Lower leg skin (tissue), 4 donors: ENCODE results near the gene CTDSP1. TPM values are rescaled to one million over a fixed set of nuclear protein-coding genes. Genes with fewer than 3 reads are reported as not detected.

Source experiments
- DNase-seq, 2 donors: peaks; one replicate each; pipeline ENCODE4 v3.0.0-alpha.2; 2019; ENCODE audit warnings: low spot score in 2 of 2
- H3K4me3 ChIP-seq: fragments of 200-600 bp; sonication (generic); 2 replicates; pipeline ENCODE4 v1.5.1; 2017; ENCODE audit warnings: mild to moderate bottlenecking, low read depth; ENCODE audit not compliant: poor library complexity, severe bottlenecking
- CTCF ChIP-seq, 3 donors: fragments of 450-650 bp; IDR thresholded peaks; one replicate each; pipeline ENCODE4 v1.5.1; 2016; ENCODE audit warnings: antibody characterized with exemption in 3 of 3, mild to moderate bottlenecking in 3 of 3, moderate library complexity in 2 of 3
- POLR2A ChIP-seq, 2 donors: fragments of 450-650 bp; IDR thresholded peaks; one replicate each; pipeline ENCODE4 v1.6.1; 2016 to 2017; ENCODE audit warnings: antibody characterized with exemption in 2 of 2, mild to moderate bottlenecking in 1 of 2, moderate library complexity in 1 of 2
- WGBS, 2 donors: methylation state at CpG; one replicate each; pipeline ENCODE4 v1.1.5; 2018; 5-methylcytosine and 5-hydroxymethylcytosine counted together
- intact Hi-C: fragments of 100-400 bp; cut with DNase I; formaldehyde crosslinking; loops from one replicate; pipeline ENCODE4 v1.15.0; 2023; ENCODE audit warnings: low total_unique reads
- total RNA-seq, 4 donors: library from RNA; depleted of rRNA; stranded (reverse); fragments of >200 nt; gene quantifications; one replicate each; pipeline ENCODE4 v1.1.0, GENCODE V29; 2016

Gene CTDSP1
- total RNA-seq, 4 donors from 2014 or later = 64.8 to 108 (median 99.9) TPM

GRCh38 chr2:218392459-218392858 is 7.2 kb upstream of the CTDSP1 start:
- intact Hi-C loops = loop anchor here (10.0 kb wide), 1 partner anchor 118 kb away; the partner anchor contains the start of genes AAMP and PNKD
- WGBS, 2 donors = 90 to 92% methylated on average over 5 of the region's 5 CpGs

GRCh38 chr2:218392891-218393462 is 6.7 kb upstream of the CTDSP1 start:
- no peak for TF ChIP-seq CTCF (IDR thresholded peaks at IDR 0.05)
- no peak for TF ChIP-seq POLR2A (IDR thresholded peaks at IDR 0.05)
- H3K4me3 ChIP-seq = no peak overlapping the region
- intact Hi-C loops = loop anchor here (10.0 kb wide), 1 partner anchor 118 kb away; the partner anchor contains the start of genes AAMP and PNKD
- 71 to 75% methylated on average over 16 of the region's 16 CpGs for WGBS, 2 donors
- no peak for DNase-seq

More at GRCh38 chr2:218392459-218392858, 7.2 kb upstream of the CTDSP1 start:
- no peak for DNase-seq
- no peak for TF ChIP-seq POLR2A (IDR thresholded peaks at IDR 0.05)
- no peak for TF ChIP-seq CTCF (IDR thresholded peaks at IDR 0.05)
- H3K4me3 ChIP-seq = no peak overlapping the region

- DNase-seq = no peak
- TF ChIP-seq POLR2A (IDR thresholded peaks at IDR 0.05) = no peak
- no peak for TF ChIP-seq CTCF (IDR thresholded peaks at IDR 0.05)
- intact Hi-C loops = loop anchor here (10.0 kb wide), 1 partner anchor 119 kb away; the partner anchor contains the start of genes AAMP and PNKD
- no peak overlapping the region for H3K4me3 ChIP-seq
- 67 to 68% methylated on average over 8 of the region's 8 CpGs for WGBS, 2 donors
Observed at GRCh38 chr2:218393750-218394290, 5.8 kb upstream of the CTDSP1 start.

- 76 to 82% methylated on average over 11 to 13 of the region's 13 CpGs for WGBS, 2 donors
- intact Hi-C loops = loop anchor here (10.0 kb wide), 1 partner anchor 120 kb away; the partner anchor contains the start of genes AAMP and PNKD
- TF ChIP-seq CTCF (IDR thresholded peaks at IDR 0.05) = no peak
- no peak for TF ChIP-seq POLR2A (IDR thresholded peaks at IDR 0.05)
- H3K4me3 ChIP-seq = no peak overlapping the region
- no peak for DNase-seq
Observed at GRCh38 chr2:218394298-218395089, 5.2 kb upstream of the CTDSP1 start.

- no peak for TF ChIP-seq POLR2A (IDR thresholded peaks at IDR 0.05)
- TF ChIP-seq CTCF (IDR thresholded peaks at IDR 0.05) = no peak
- 74 to 76% methylated on average over 6 of the region's 6 CpGs for WGBS, 2 donors
- intact Hi-C loops = loop anchor here (10.0 kb wide), 1 partner anchor 120 kb away; the partner anchor contains the start of genes AAMP and PNKD
- H3K4me3 ChIP-seq = no peak overlapping the region
- no peak for DNase-seq
Observed at GRCh38 chr2:218395090-218395444, 4.6 kb upstream of the CTDSP1 start.
